NOMO-1 treated with dmso at 0.1 percent for 144 hours (cell line): ENCODE measurements around the gene TAS2R43.
"Not testable (repeated sequence)": the region's sequence is repeated elsewhere in the genome, so short reads cannot be mapped to it uniquely, and the experiment has no call there.

ENCODE experiments used
- DNase-seq: peaks from one replicate; lab custom pipeline; 2025; ENCODE audit not compliant: unreplicated experiment; lab: John Stamatoyannopoulos, UW

Gene TAS2R43

GRCh38 chr12:11092128-11092527 lies at the start of gene TAS2R43:
Gene TAS2R43, minus strand, starts transcription at chr12:11092313. Its CDS starts 84 bp downstream, at chr12:11092229.
- DNase-seq = no peak

- DNase-seq = no peak
These were observed 44.0 kb upstream of the TAS2R43 start for GRCh38 chr12:11136075-11136474.

- DNase-seq = no peak
These were observed 42.2 kb upstream of the TAS2R43 start, which contains the start of gene TAS2R30 for GRCh38 chr12:11134305-11134704. Gene TAS2R30, minus strand, starts transcription at chr12:11134644. Its CDS starts 400 bp downstream, at chr12:11134244.

- no peak for DNase-seq
These were observed 41.7 kb upstream of the TAS2R43 start for GRCh38 chr12:11133816-11134215.

GRCh38 chr12:11133162-11133561 lies 41.0 kb upstream of the TAS2R43 start:
- no peak for DNase-seq

GRCh38 chr12:11130999-11131398 lies 38.9 kb upstream of the TAS2R43 start:
- DNase-seq = no peak

GRCh38 chr12:11130382-11130781 lies 38.3 kb upstream of the TAS2R43 start:
- DNase-seq = no peak

- not testable (repeated sequence) for DNase-seq
These were observed 22.0 kb upstream of the TAS2R43 start for GRCh38 chr12:11114130-11114529.

GRCh38 chr12:11111213-11111612 lies 19.1 kb upstream of the TAS2R43 start:
- not testable (repeated sequence) for DNase-seq

- no peak for DNase-seq
These were observed 16.7 kb upstream of the TAS2R43 start for GRCh38 chr12:11108862-11109261.

GRCh38 chr12:11107719-11108118 lies 15.6 kb upstream of the TAS2R43 start:
- DNase-seq = no peak

- no peak for DNase-seq
These were observed 14.2 kb upstream of the TAS2R43 start for GRCh38 chr12:11106288-11106687.

- no peak for DNase-seq
These were observed 13.4 kb upstream of the TAS2R43 start for GRCh38 chr12:11105546-11105945.

GRCh38 chr12:11094910-11095309 lies 2.8 kb upstream of the TAS2R43 start:
- not testable (repeated sequence) for DNase-seq

GRCh38 chr12:11089246-11089645 lies 2.9 kb downstream of the TAS2R43 start:
- no peak for DNase-seq

- no peak for DNase-seq
These were observed 6.7 kb downstream of the TAS2R43 start for GRCh38 chr12:11085419-11085818.

- no peak for DNase-seq
These were observed 10.1 kb downstream of the TAS2R43 start for GRCh38 chr12:11081987-11082386.

GRCh38 chr12:11078246-11078645 lies 13.9 kb downstream of the TAS2R43 start:
- no peak for DNase-seq

GRCh38 chr12:11075642-11076041 lies 16.5 kb downstream of the TAS2R43 start:
- DNase-seq = no peak

- no peak for DNase-seq
These were observed 20.7 kb downstream of the TAS2R43 start for GRCh38 chr12:11071414-11071813.

- DNase-seq = no peak
These were observed 21.1 kb downstream of the TAS2R43 start for GRCh38 chr12:11070999-11071398.

GRCh38 chr12:11069854-11070365 lies 22.2 kb downstream of the TAS2R43 start:
- no peak for DNase-seq

GRCh38 chr12:11067514-11067913 lies 24.6 kb downstream of the TAS2R43 start:
- no peak for DNase-seq
